ENCODE data around the gene SLC27A1. TPM values are rescaled to one million over a fixed set of nuclear protein-coding genes. Genes with fewer than 3 reads are reported as not detected.

SLC27A1 gene
- total and polyA plus RNA-seq, 4 experiments from 2014 or later, result 5.2 to 10.1 (median 7.9) TPM

GRCh38 chr19:17539238-17540117 is 69.2 kb downstream of the SLC27A1 start:
- peak; percentile 91 to 100 (median 95) for DNase-seq
- H3K4me1 Mint-ChIP-seq, result peaks cover 10 to 16% (median 12%) of the 10 kb centered on the region in 4 donors
- Histone ChIP-seq H3K4me3 (ENCODE audit: low read length in 2 of 2) (peak overlapping the region in 1 of 2 donors; percentile 55), H3K36me3 (ENCODE audit: insufficient read depth, low read length) (no peaks in the 10 kb centered on the region), H3K27ac (ENCODE audit: low read depth, low read length) (peak overlapping the region; percentile 47), H3K4me1 (ENCODE audit: insufficient read depth, low read length) (peaks cover 13% of the 10 kb centered on the region), H3K9me3 (ENCODE audit: control insufficient read depth in 1 of 2, low read length in 2 of 2) (no peaks in the 10 kb centered on the region), H3K27me3 (ENCODE audit: insufficient read depth, low read length) (no peaks in the 10 kb centered on the region)
- ChIA-PET CTCF (ENCODE audit: partially characterized antibody) (interaction anchor here (1.0 to 1.7 kb wide), 2 partner anchors 44 to 67 kb away, joined by 3 to 4 read pairs; no protein-coding TSS in a partner anchor), POLR2A (ENCODE audit: partially characterized antibody) (interaction anchor here (0.6 to 2.6 kb wide), 5 partner anchors 10 to 742 kb away, joined by 3 to 27 read pairs (median 5); partner anchors contain the start of genes JUND and PGLS)
- H3K4me3 Mint-ChIP-seq, result peak overlapping the region; percentile 79 to 95 (median 88)
- peak overlapping the region; percentile 61 to 89 (median 84) for H3K27ac Mint-ChIP-seq
- H3K36me3 Mint-ChIP-seq, result no peaks in the 10 kb centered on the region
- no peaks in the 10 kb centered on the region for H3K27me3 Mint-ChIP-seq
- no peaks in the 10 kb centered on the region for H3K9me3 Mint-ChIP-seq
- intact Hi-C loops (cut with micrococcal nuclease), result loop anchor here (1.0 kb wide), 3 partner anchors 16 to 35 kb away; partner anchors contain the start of genes COLGALT1 and PGLS

- ChIA-PET CTCF (ENCODE audit: partially characterized antibody) (interaction anchor here (1.0 to 1.7 kb wide), 2 partner anchors 44 to 66 kb away, joined by 3 to 4 read pairs; no protein-coding TSS in a partner anchor), POLR2A (ENCODE audit: partially characterized antibody) (interaction anchor here (1.0 to 2.6 kb wide), 3 partner anchors 16 to 741 kb away, joined by 3 to 27 read pairs (median 13); partner anchors contain the start of genes JUND and PGLS)
- Histone ChIP-seq H3K27ac (ENCODE audit: low read depth, low read length) (no peak overlapping the region), H3K36me3 (ENCODE audit: insufficient read depth, low read length) (no peaks in the 10 kb centered on the region), H3K27me3 (ENCODE audit: insufficient read depth, low read length) (no peaks in the 10 kb centered on the region), H3K4me1 (ENCODE audit: insufficient read depth, low read length) (peaks cover 13% of the 10 kb centered on the region), H3K9me3 (ENCODE audit: control insufficient read depth in 1 of 2, low read length in 2 of 2) (no peaks in the 10 kb centered on the region), H3K4me3 (ENCODE audit: low read length in 2 of 2) (no peak overlapping the region)
- no peaks in the 10 kb centered on the region for H3K27me3 Mint-ChIP-seq
- H3K9me3 Mint-ChIP-seq, result no peaks in the 10 kb centered on the region
- peaks cover 10 to 16% (median 12%) of the 10 kb centered on the region in 4 donors for H3K4me1 Mint-ChIP-seq
- intact Hi-C loops (cut with micrococcal nuclease), result no loop called here
- H3K4me3 Mint-ChIP-seq, result no peak overlapping the region
- no peaks in the 10 kb centered on the region for H3K36me3 Mint-ChIP-seq
- DNase-seq, result no peak
- peak overlapping the region in 3 of 7 donors; percentile 61 to 84 (median 83) for H3K27ac Mint-ChIP-seq
Observed at GRCh38 chr19:17540174-17540573, 69.8 kb downstream of the SLC27A1 start.

GRCh38 chr19:17541184-17541759 is 70.9 kb downstream of the SLC27A1 start:
- no peaks in the 10 kb centered on the region for H3K9me3 ChIP-seq (ENCODE audit: control insufficient read depth in 1 of 2, low read length in 2 of 2)
- ChIA-PET CTCF (ENCODE audit: partially characterized antibody) (no interaction called here), POLR2A (ENCODE audit: partially characterized antibody) (no interaction called here)
- no peaks in the 10 kb centered on the region for H3K27me3 ChIP-seq (ENCODE audit: insufficient read depth, low read length)
- peaks cover 13% of the 10 kb centered on the region for H3K4me1 ChIP-seq (ENCODE audit: insufficient read depth, low read length)
- no peak for DNase-seq
- no peak overlapping the region for H3K27ac ChIP-seq (ENCODE audit: low read depth, low read length)
- intact Hi-C loops (cut with micrococcal nuclease), result no loop called here
- Mint-ChIP-seq H3K27ac (peak overlapping the region in 6 of 7 donors; percentile 39 to 88 (median 58)), H3K36me3 (no peaks in the 10 kb centered on the region), H3K4me1 (peaks cover 10 to 16% (median 12%) of the 10 kb centered on the region in 4 donors), H3K4me3 (peak overlapping the region in 4 of 8 donors; percentile 36 to 55 (median 42)), H3K9me3 (no peaks in the 10 kb centered on the region), H3K27me3 (no peaks in the 10 kb centered on the region)
- no peak overlapping the region for H3K4me3 ChIP-seq (ENCODE audit: low read length in 2 of 2)
- no peaks in the 10 kb centered on the region for H3K36me3 ChIP-seq (ENCODE audit: insufficient read depth, low read length)

- intact Hi-C loops (cut with micrococcal nuclease), result no loop called here
- peak overlapping the region in 3 of 7 donors; percentile 42 to 74 (median 63) for H3K27ac Mint-ChIP-seq
- no peaks in the 10 kb centered on the region for H3K9me3 ChIP-seq (ENCODE audit: control insufficient read depth in 1 of 2, low read length in 2 of 2)
- H3K4me3 Mint-ChIP-seq, result peak overlapping the region in 1 of 8 donors; percentile 22
- no peaks in the 10 kb centered on the region for H3K27me3 ChIP-seq (ENCODE audit: insufficient read depth, low read length)
- ChIA-PET CTCF (ENCODE audit: partially characterized antibody) (no interaction called here), POLR2A (ENCODE audit: partially characterized antibody) (no interaction called here)
- H3K36me3 ChIP-seq (ENCODE audit: insufficient read depth, low read length), result no peaks in the 10 kb centered on the region
- peaks cover 13% of the 10 kb centered on the region for H3K4me1 ChIP-seq (ENCODE audit: insufficient read depth, low read length)
- H3K36me3 Mint-ChIP-seq, result no peaks in the 10 kb centered on the region
- H3K4me3 ChIP-seq (ENCODE audit: low read length in 2 of 2), result no peak overlapping the region
- H3K9me3 Mint-ChIP-seq, result no peaks in the 10 kb centered on the region
- peaks cover 10 to 16% (median 12%) of the 10 kb centered on the region in 4 donors for H3K4me1 Mint-ChIP-seq
- no peaks in the 10 kb centered on the region for H3K27me3 Mint-ChIP-seq
- no peak for DNase-seq
- no peak overlapping the region for H3K27ac ChIP-seq (ENCODE audit: low read depth, low read length)
Observed at GRCh38 chr19:17542042-17542441, 71.7 kb downstream of the SLC27A1 start.

GRCh38 chr19:17542793-17543582 is 72.7 kb downstream of the SLC27A1 start:
- no peak overlapping the region for H3K4me3 ChIP-seq (ENCODE audit: low read length in 2 of 2)
- no peak overlapping the region for H3K27ac ChIP-seq (ENCODE audit: low read depth, low read length)
- no peaks in the 10 kb centered on the region for H3K36me3 ChIP-seq (ENCODE audit: insufficient read depth, low read length)
- peak overlapping the region in 2 of 7 donors; percentile 31 to 74 for H3K27ac Mint-ChIP-seq
- H3K4me1 Mint-ChIP-seq, result peaks cover 10 to 14% (median 12%) of the 10 kb centered on the region in 4 donors
- H3K4me3 Mint-ChIP-seq, result no peak overlapping the region
- no peaks in the 10 kb centered on the region for H3K9me3 Mint-ChIP-seq
- H3K4me1 ChIP-seq (ENCODE audit: insufficient read depth, low read length), result peaks cover 13% of the 10 kb centered on the region
- no peaks in the 10 kb centered on the region for H3K9me3 ChIP-seq (ENCODE audit: control insufficient read depth in 1 of 2, low read length in 2 of 2)
- no peak for DNase-seq
- H3K27me3 Mint-ChIP-seq, result no peaks in the 10 kb centered on the region
- CTCF ChIA-PET (ENCODE audit: partially characterized antibody), result no interaction called here
- no peaks in the 10 kb centered on the region for H3K27me3 ChIP-seq (ENCODE audit: insufficient read depth, low read length)
- POLR2A ChIA-PET (ENCODE audit: partially characterized antibody), result interaction anchor here (0.6 kb wide), 1 partner anchor 21 kb away, joined by 3 read pairs; no protein-coding TSS in a partner anchor
- intact Hi-C loops (cut with micrococcal nuclease), result no loop called here
- H3K36me3 Mint-ChIP-seq, result no peaks in the 10 kb centered on the region

- no peak overlapping the region for H3K27ac ChIP-seq (ENCODE audit: low read depth, low read length)
- Mint-ChIP-seq H3K36me3 (no peaks in the 10 kb centered on the region), H3K27ac (peak overlapping the region in 1 of 7 donors; percentile 68), H3K4me1 (peaks cover 3 to 9% (median 6%) of the 10 kb centered on the region in 4 donors), H3K4me3 (no peak overlapping the region), H3K9me3 (no peaks in the 10 kb centered on the region), H3K27me3 (no peaks in the 10 kb centered on the region)
- H3K27me3 ChIP-seq (ENCODE audit: insufficient read depth, low read length), result no peaks in the 10 kb centered on the region
- H3K4me1 ChIP-seq (ENCODE audit: insufficient read depth, low read length), result peaks cover 5% of the 10 kb centered on the region
- no peaks in the 10 kb centered on the region for H3K36me3 ChIP-seq (ENCODE audit: insufficient read depth, low read length)
- H3K4me3 ChIP-seq (ENCODE audit: low read length in 2 of 2), result no peak overlapping the region
- ChIA-PET CTCF (ENCODE audit: partially characterized antibody) (no interaction called here), POLR2A (ENCODE audit: partially characterized antibody) (no interaction called here)
- intact Hi-C loops (cut with micrococcal nuclease), result no loop called here
- no peaks in the 10 kb centered on the region for H3K9me3 ChIP-seq (ENCODE audit: control insufficient read depth in 1 of 2, low read length in 2 of 2)
- no peak for DNase-seq
Observed at GRCh38 chr19:17543986-17544385, 73.7 kb downstream of the SLC27A1 start.
